GM12878 (cell line): ENCODE measurements around the gene C5. TPM values are rescaled to one million over a fixed set of nuclear protein-coding genes. Genes with fewer than 3 reads are reported as not detected.

Experiments used
- ATAC-seq: fragments of 200-7000 bp; cut with Tn5 transposase; 3 replicates; pipeline ENCODE4 v1.9.1; 2020; ENCODE audit warnings: mild to moderate bottlenecking, moderate library complexity
- BruUV-seq: library from RNA; stranded (reverse); fragments of 400-500 nt; replicated peaks from 2 replicates; lab custom pipeline; 2021; lab: Mats Ljungman, UMichigan
- CTCF ChIA-PET: fragments of 300-600 bp; sonication (Branson Sonifier 250); formaldehyde crosslinking; extraction: SDS; loops from one replicate; lab custom pipeline; 2021; ENCODE audit warnings: inconsistent platforms; lab: Yijun Ruan, JAX
- POLR2A ChIA-PET: fragments of 350-600 bp; formaldehyde crosslinking; extraction: SDS; loops from one replicate; lab custom pipeline; 2021; ENCODE audit warnings: inconsistent platforms; lab: Charles Lee
- RAD21 ChIA-PET: fragments of 300-600 bp; sonication (Branson Sonifier 250); formaldehyde crosslinking; loops from one replicate; lab custom pipeline; 2023; ENCODE audit warnings: antibody characterized with exemption; ENCODE audit not compliant: unreplicated experiment; lab: Charles Lee
- SMC1A ChIA-PET: fragments of 300-600 bp; sonication (Branson Sonifier 250); formaldehyde crosslinking; loops from one replicate; lab custom pipeline; 2023; ENCODE audit not compliant: unreplicated experiment, uncharacterized antibody; lab: Charles Lee
- DNase-seq: peaks from one replicate; pipeline ENCODE4 v3.0.0-alpha.2; 2011; ENCODE audit warnings: low read depth, low spot score
- FAIRE-seq: peaks from 3 replicates; lab custom pipeline; 2011; peaks lifted over from hg19 to GRCh38; lab: Jason Lieb, UNC
- H2AFZ ChIP-seq: 2 replicates; pipeline ENCODE4 v1.6.0; 2011; ENCODE audit warnings: low read depth, low read length, control low read depth; ENCODE audit not compliant: control insufficient read depth
- H3K27ac ChIP-seq: 2 replicates; pipeline ENCODE4 v1.5.1; 2011; ENCODE audit warnings: control low read depth; ENCODE audit not compliant: control insufficient read depth, insufficient read depth
- H3K27me3 ChIP-seq, 2 experiments: replicated peaks in 1 of 2; 2 replicates each; pipeline versions ENCODE4 v1.6.0 to v1.6.1; 2011; ENCODE audit warnings: low read length in 1 of 2; ENCODE audit not compliant: control insufficient read depth in 2 of 2, insufficient read depth in 2 of 2
- H3K36me3 ChIP-seq, 2 experiments: 2 replicates each; pipeline ENCODE4 v1.5.1; 2011; ENCODE audit warnings: low read length in 1 of 2; ENCODE audit not compliant: control insufficient read depth in 2 of 2, insufficient read depth in 2 of 2
- H3K4me1 ChIP-seq: 2 replicates; pipeline ENCODE4 v1.6.1; 2011; ENCODE audit warnings: mild to moderate bottlenecking, low read length, moderate library complexity, mixed read lengths; ENCODE audit not compliant: control insufficient read depth, insufficient read depth
- H3K4me2 ChIP-seq: 2 replicates; pipeline ENCODE4 v1.6.0; 2011; ENCODE audit warnings: control low read depth; ENCODE audit not compliant: control insufficient read depth, insufficient read depth
- H3K4me3 ChIP-seq: fragments of 200-600 bp; sonication (generic); 2 replicates; pipeline ENCODE4 v1.5.1; 2016
- H3K79me2 ChIP-seq: 2 replicates; pipeline ENCODE4 v1.6.0; 2011; ENCODE audit warnings: low read length; ENCODE audit not compliant: control insufficient read depth, insufficient read depth
- H3K9ac ChIP-seq: 2 replicates; pipeline ENCODE4 v1.8.0; 2011; ENCODE audit warnings: low read length, control low read depth, mixed read lengths; ENCODE audit not compliant: control insufficient read depth, insufficient read depth
- H3K9me3 ChIP-seq: replicated peaks from 3 replicates; pipeline ENCODE4 v1.5.1; 2011; ENCODE audit warnings: mild to moderate bottlenecking, low read length; ENCODE audit not compliant: control insufficient read depth, insufficient read depth
- H4K20me1 ChIP-seq: 2 replicates; pipeline ENCODE4 v1.6.0; 2011; ENCODE audit not compliant: control insufficient read depth, insufficient read depth
- GATAD2B ChIP-seq: fragments of 450-650 bp; conservative IDR thresholded peaks from 2 replicates; pipeline ENCODE4 v1.6.1; 2017; ENCODE audit warnings: low read depth, mild to moderate bottlenecking, moderate library complexity
- NR2F1 ChIP-seq: fragments of 450-650 bp; conservative IDR thresholded peaks from 2 replicates; pipeline ENCODE4 v1.6.1; 2017; ENCODE audit warnings: mild to moderate bottlenecking
- PKNOX1 ChIP-seq: fragments of 450-650 bp; IDR thresholded peaks from 2 replicates; pipeline ENCODE4 v1.6.1; 2016; ENCODE audit warnings: mild to moderate bottlenecking
- RAD21 ChIP-seq: IDR thresholded peaks from 2 replicates; pipeline ENCODE4 v1.6.1; 2011; ENCODE audit warnings: mild to moderate bottlenecking, low read depth, low read length, moderate library complexity; ENCODE audit not compliant: insufficient read depth
- SMAD5 ChIP-seq: IDR thresholded peaks from 2 replicates; pipeline ENCODE4 v1.6.1; 2016; ENCODE audit warnings: antibody characterized with exemption, low read depth
- SMARCA5 ChIP-seq: fragments of 450-650 bp; IDR thresholded peaks from 2 replicates; pipeline ENCODE4 v1.6.1; 2017; ENCODE audit warnings: mild to moderate bottlenecking
- USF1 ChIP-seq: IDR thresholded peaks from 2 replicates; pipeline ENCODE4 v1.6.1; 2011; ENCODE audit warnings: borderline replicate concordance, low read depth, mild to moderate bottlenecking, moderate library complexity, mixed read lengths, low read length; ENCODE audit not compliant: insufficient read depth; ENCODE audit errors: extremely low read length
- ZBTB40 ChIP-seq: fragments of 450-650 bp; IDR thresholded peaks from 2 replicates; pipeline ENCODE4 v1.6.1; 2016; ENCODE audit warnings: mild to moderate bottlenecking, moderate library complexity, borderline replicate concordance
- WGBS: methylation state at CpG from one replicate; pipeline ENCODE4 v1.1.6; 2016; ENCODE audit warnings: low lambda C conversion rate; ENCODE audit not compliant: insufficient replicate concordance, insufficient coverage; ENCODE audit errors: missing lambda C conversion rate; 5-methylcytosine and 5-hydroxymethylcytosine counted together
- in situ Hi-C: fragments of 300-500 bp; cut with MboI; formaldehyde crosslinking; loops from 9 replicates; pipeline ENCODE4 v1.14.3; 2018; ENCODE audit warnings: mixed read lengths
- intact Hi-C: fragments of 100-400 bp; cut with micrococcal nuclease; formaldehyde crosslinking; loops from one replicate; pipeline ENCODE4 v1.14.2; 2022; ENCODE audit not compliant: unreplicated experiment
- polyA plus RNA-seq, 11 experiments: library from polyadenylated mRNA; depleted of rRNA in 4 of 11; unstranded in 6 of 11; stranded (reverse) in 5 of 11; fragments of >200 nt; fragmentation: Nextera tagmentation in 4 of 11; fragmentation: Illumina TruSeq in 1 of 11; extraction: Ambion mirVana in 4 of 11; extraction: Trizol in 1 of 11; gene quantifications; 1 replicate in 1 of 11; 2 replicates in 10 of 11; pipeline versions ENCODE4 v1.2.1 to v1.2.3, GENCODE V29; 2011 to 2016; ENCODE audit warnings: inconsistent platforms in 2 of 11, missing spikeins in 2 of 11, low read depth in 1 of 11
- total RNA-seq, 4 experiments: library from RNA; depleted of rRNA in 3 of 4; stranded (reverse); fragments of >200 nt in 3 of 4; fragmentation: Illumina TruSeq in 1 of 4; extraction: Trizol in 1 of 4; gene quantifications; 2 replicates each; pipeline versions ENCODE4 v1.2.1 to v1.2.3, GENCODE V29; 2013 to 2021

The C5 gene
- total and polyA plus RNA-seq, 10 of the 15 experiments (the other 5 are each of a cell fraction or from before 2014, with no cell fraction given) = 0.39 to 2.2 (median 1.2) TPM

GRCh38 chr9:120932086-120932823 is 117.8 kb downstream of the C5 start:
- DNase-seq (no peak), ATAC-seq (no peak; the same call in 2 of the 3 replicates), FAIRE-seq (no peak)
- Histone ChIP-seq H3K27ac (peak overlapping the region; percentile 96), H3K9ac (peak overlapping the region; percentile 59), H3K4me2 (peak overlapping the region; percentile 84), H3K4me1 (peaks cover 66% of the 10 kb centered on the region), H3K4me3 (peak overlapping the region; percentile 23), H4K20me1 (no peaks in the 10 kb centered on the region), H3K27me3 (no peaks in the 10 kb centered on the region), H3K36me3 (no peaks in the 10 kb centered on the region), H3K79me2 (peaks cover 40% of the 10 kb centered on the region), H2AFZ (peak overlapping the region; percentile 3; the same call in 1 of the 2 replicates), H3K9me3 (no peaks in the 10 kb centered on the region)
- POLR2A ChIA-PET = interaction anchor here (0.5 to 18.1 kb wide), 11 partner anchors 12 to 436 kb away, joined by 3 to 383 read pairs (median 5); partner anchors contain the start of genes FBXW2 and RAB14
- CTCF ChIA-PET = interaction anchor here (0.6 to 11.9 kb wide), 10 partner anchors 10 to 63 kb away, joined by 3 to 110 read pairs (median 5); no protein-coding TSS in a partner anchor
- TF ChIP-seq RAD21 (0 out of 2 replicates have a peak, but pooled peaks have one; percentile 7), ZBTB40 (0 out of 2 replicates have a peak, but pooled peaks have one; percentile 18), SMAD5 (0 out of 2 replicates have a peak, but pooled peaks have one; percentile 38), GATAD2B (peak; percentile 39), NR2F1 (no peak), PKNOX1 (0 out of 2 replicates have a peak, but pooled peaks have one; percentile 4), USF1 (no peak), SMARCA5 (peak; percentile 83; the same call in 1 of the 2 replicates)
- SMC1A ChIA-PET = interaction anchor here (0.7 to 26.1 kb wide), 14 partner anchors 9 to 279 kb away, joined by 3 to 522 read pairs (median 6); partner anchors contain the start of gene TRAF1
- in situ Hi-C loops = no loop called here
- TSS peak; percentile 60 for BruUV-seq
- WGBS = 20% methylated on average over 6 of the region's 6 CpGs
- intact Hi-C loops = loop anchor here (5.0 kb wide), 2 partner anchors 140 kb away; partner anchors contain the start of genes CNTRL and FBXW2
- RAD21 ChIA-PET = interaction anchor here (0.7 to 11.7 kb wide), 22 partner anchors 11 to 176 kb away, joined by 3 to 196 read pairs (median 6); partner anchors contain the start of genes PHF19 and TRAF1
